ENCODE data around the gene WNT7A.

The WNT7A gene

GRCh38 chr3:13825821-13826220, 54.0 kb downstream of the WNT7A start:
- no peak for DNase-seq

GRCh38 chr3:13825311-13825579, 54.6 kb downstream of the WNT7A start:
- DNase-seq: no peak

GRCh38 chr3:13824521-13825310, 55.2 kb downstream of the WNT7A start:
- DNase-seq: no peak

- DNase-seq: no peak
Measured at GRCh38 chr3:13823692-13824091, 56.2 kb downstream of the WNT7A start.

- DNase-seq: no peak
Measured at GRCh38 chr3:13822871-13823585, 56.8 kb downstream of the WNT7A start.

- peak; percentile 39 for DNase-seq
Measured at GRCh38 chr3:13822042-13822441, 57.8 kb downstream of the WNT7A start.

GRCh38 chr3:13821126-13821525, 58.7 kb downstream of the WNT7A start:
- DNase-seq: no peak

- DNase-seq: no peak
Measured at GRCh38 chr3:13818919-13819318, 61.0 kb downstream of the WNT7A start.

GRCh38 chr3:13815088-13815683, 64.7 kb downstream of the WNT7A start:
- no peak for DNase-seq

GRCh38 chr3:13812034-13812471, 67.8 kb downstream of the WNT7A start:
- no peak for DNase-seq

GRCh38 chr3:13811614-13812013, 68.3 kb downstream of the WNT7A start:
- DNase-seq: no peak

- DNase-seq: no peak
Measured at GRCh38 chr3:13808550-13808949, 71.3 kb downstream of the WNT7A start.

GRCh38 chr3:13801361-13802204, 78.3 kb downstream of the WNT7A start:
- DNase-seq: no peak

GRCh38 chr3:13800064-13800463, 79.8 kb downstream of the WNT7A start:
- DNase-seq: no peak

GRCh38 chr3:13798401-13798800, 81.5 kb downstream of the WNT7A start:
- DNase-seq: no peak

- no peak for DNase-seq
Measured at GRCh38 chr3:13796701-13797460, 83.0 kb downstream of the WNT7A start.

GRCh38 chr3:13795816-13796215, 84.1 kb downstream of the WNT7A start:
- DNase-seq: no peak

GRCh38 chr3:13794322-13794721, 85.5 kb downstream of the WNT7A start:
- no peak for DNase-seq

- no peak for DNase-seq
Measured at GRCh38 chr3:13793451-13793850, 86.4 kb downstream of the WNT7A start.

GRCh38 chr3:13792512-13793371, 87.1 kb downstream of the WNT7A start:
- DNase-seq: no peak

GRCh38 chr3:13792051-13792490, 87.8 kb downstream of the WNT7A start:
- DNase-seq: no peak
